HEK293 (cell line): ENCODE results near the gene ISX.

ENCODE experiments used
- CTCF ChIA-PET: fragments of 350-600 bp; formaldehyde crosslinking; extraction: SDS; loops from one replicate; lab custom pipeline; 2021; ENCODE audit warnings: antibody characterized with exemption; lab: Yijun Ruan, JAX
- POLR2A ChIA-PET: fragments of 300-600 bp; formaldehyde crosslinking; extraction: SDS; loops from one replicate; lab custom pipeline; 2020; ENCODE audit warnings: antibody characterized with exemption, inconsistent platforms; lab: Yijun Ruan, JAX
- H3K27ac ChIP-seq: fragments of 200-500 bp; sonication (Bioruptor generic); 2 replicates; pipeline ENCODE4 v1.5.1; 2014; ENCODE audit warnings: low read depth, low read length, control low read depth, inconsistent platforms; ENCODE audit errors: extremely low read depth
- H3K36me3 ChIP-seq, 2 experiments: fragments of 200-500 bp in 1 of 2; sonication (Bioruptor generic) in 1 of 2; 1 replicate in 1 of 2; 2 replicates in 1 of 2; pipeline ENCODE4 v1.5.1; 2014 to 2017; ENCODE audit warnings: inconsistent platforms in 2 of 2, low read length in 2 of 2; ENCODE audit not compliant: control insufficient read depth in 2 of 2, insufficient read depth in 1 of 2
- H3K4me1 ChIP-seq: fragments of 200-500 bp; sonication (Bioruptor generic); 2 replicates; pipeline ENCODE4 v1.5.1; 2014; ENCODE audit warnings: mild to moderate bottlenecking, low read length, inconsistent platforms; ENCODE audit not compliant: control insufficient read depth, insufficient read depth
- H3K4me3 ChIP-seq: 2 replicates; pipeline ENCODE4 v1.5.1; 2011; ENCODE audit warnings: low read depth, mild to moderate bottlenecking, control low read depth, low read length, moderate library complexity
- H3K9me3 ChIP-seq: fragments of 200-500 bp; sonication (Bioruptor generic); 2 replicates; pipeline ENCODE4 v1.5.1; 2014; ENCODE audit warnings: low read depth, low read length, inconsistent platforms; ENCODE audit not compliant: control insufficient read depth, insufficient read depth
- GLIS1 ChIP-seq: fragments of 450-650 bp; formaldehyde crosslinking; IDR thresholded peaks from 2 replicates; pipeline ENCODE4 v1.5.1; 2016; ENCODE audit warnings: missing biosample characterization, missing genetic modification characterization
- OVOL3 ChIP-seq: fragments of 450-650 bp; formaldehyde crosslinking; IDR thresholded peaks from 2 replicates; pipeline ENCODE4 v1.5.1; 2016; ENCODE audit warnings: missing biosample characterization, missing genetic modification characterization
- PRDM1 ChIP-seq: fragments of 450-650 bp; formaldehyde crosslinking; IDR thresholded peaks from 2 replicates; pipeline ENCODE4; 2016; ENCODE audit warnings: missing biosample characterization, missing genetic modification characterization
- REPIN1 ChIP-seq: fragments of 450-650 bp; formaldehyde crosslinking; IDR thresholded peaks from 2 replicates; pipeline ENCODE4 v1.5.1; 2017; ENCODE audit warnings: missing biosample characterization, missing genetic modification characterization, low read depth
- SCRT1 ChIP-seq: fragments of 450-650 bp; formaldehyde crosslinking; IDR thresholded peaks from 2 replicates; pipeline ENCODE4 v1.5.1; 2016; ENCODE audit warnings: missing biosample characterization, missing genetic modification characterization, borderline replicate concordance
- ZBTB1 ChIP-seq: fragments of 450-650 bp; formaldehyde crosslinking; IDR thresholded peaks from 2 replicates; pipeline ENCODE4 v1.5.1; 2016; ENCODE audit warnings: missing biosample characterization, missing genetic modification characterization
- ZBTB7A ChIP-seq: fragments of 450-650 bp; formaldehyde crosslinking; IDR thresholded peaks from 2 replicates; pipeline ENCODE4 v1.5.1; 2016; ENCODE audit warnings: low read depth, missing biosample characterization, missing genetic modification characterization
- ZFHX2 ChIP-seq: fragments of 450-650 bp; formaldehyde crosslinking; conservative IDR thresholded peaks from 2 replicates; pipeline ENCODE4 v1.5.1; 2016; ENCODE audit warnings: missing biosample characterization, missing genetic modification characterization
- ZNF112 ChIP-seq: fragments of 450-650 bp; formaldehyde crosslinking; IDR thresholded peaks from 2 replicates; pipeline ENCODE4 v1.5.0; 2017; ENCODE audit warnings: missing biosample characterization, missing genetic modification characterization
- ZNF157 ChIP-seq: fragments of 450-650 bp; formaldehyde crosslinking; IDR thresholded peaks from 2 replicates; pipeline ENCODE4 v1.5.1; 2016; ENCODE audit warnings: missing biosample characterization, missing genetic modification characterization
- ZNF211 ChIP-seq: fragments of 450-650 bp; formaldehyde crosslinking; IDR thresholded peaks from 2 replicates; pipeline ENCODE4 v1.5.1; 2016; ENCODE audit warnings: low read depth, missing biosample characterization, missing genetic modification characterization
- ZNF239 ChIP-seq: fragments of 450-650 bp; formaldehyde crosslinking; IDR thresholded peaks from 2 replicates; pipeline ENCODE4 v1.5.1; 2016; ENCODE audit warnings: missing biosample characterization, missing genetic modification characterization
- ZNF248 ChIP-seq: fragments of 450-650 bp; formaldehyde crosslinking; IDR thresholded peaks from 2 replicates; pipeline ENCODE4 v1.5.1; 2017; ENCODE audit warnings: missing biosample characterization, missing genetic modification characterization
- ZNF274 ChIP-seq, 2 experiments: fragments of 200-500 bp in 1 of 2; fragments of 450-650 bp in 1 of 2; sonication (Bioruptor generic) in 1 of 2; formaldehyde crosslinking in 1 of 2; IDR thresholded peaks; 2 replicates each; pipeline versions ENCODE4 v1.5.1 to v1.6.1; 2014 to 2016; ENCODE audit warnings: borderline replicate concordance in 1 of 2, inconsistent platforms in 1 of 2, low read length in 1 of 2, missing biosample characterization in 1 of 2, missing genetic modification characterization in 1 of 2
- ZNF510 ChIP-seq: fragments of 450-650 bp; formaldehyde crosslinking; IDR thresholded peaks from 2 replicates; pipeline ENCODE4 v1.5.1; 2018; ENCODE audit warnings: mild to moderate bottlenecking, missing genetic modification characterization, missing biosample characterization; ENCODE audit not compliant: insufficient replicate concordance
- ZNF561 ChIP-seq: fragments of 450-650 bp; IDR thresholded peaks from 2 replicates; pipeline ENCODE4 v1.5.1; 2018; ENCODE audit warnings: missing biosample characterization, missing genetic modification characterization, borderline replicate concordance
- ZNF645 ChIP-seq: fragments of 450-650 bp; formaldehyde crosslinking; IDR thresholded peaks from 2 replicates; pipeline ENCODE4; 2016; ENCODE audit warnings: missing biosample characterization, missing genetic modification characterization
- ZNF670 ChIP-seq: fragments of 450-650 bp; formaldehyde crosslinking; IDR thresholded peaks from 2 replicates; pipeline ENCODE4 v1.5.1; 2016; ENCODE audit warnings: missing biosample characterization, missing genetic modification characterization, low read depth
- ZNF837 ChIP-seq: fragments of 450-650 bp; formaldehyde crosslinking; IDR thresholded peaks from 2 replicates; pipeline ENCODE4 v1.5.1; 2016; ENCODE audit warnings: missing biosample characterization, missing genetic modification characterization
- ZSCAN18 ChIP-seq: fragments of 450-650 bp; formaldehyde crosslinking; IDR thresholded peaks from 2 replicates; pipeline ENCODE4 v1.5.1; 2016; ENCODE audit warnings: missing biosample characterization, missing genetic modification characterization
- TF ChIP-seq, protein P1 (sequence below): fragments of 450-650 bp; IDR thresholded peaks from 2 replicates; pipeline ENCODE4 v1.5.1; 2018; ENCODE audit warnings: missing biosample characterization, mild to moderate bottlenecking, missing genetic modification characterization
- TF ChIP-seq, protein P2 (sequence below): fragments of 450-650 bp; formaldehyde crosslinking; IDR thresholded peaks from 2 replicates; pipeline ENCODE4 v1.5.1; 2017; ENCODE audit warnings: missing biosample characterization, missing genetic modification characterization
- TF ChIP-seq, protein P3 (sequence below): IDR thresholded peaks from 2 replicates; pipeline ENCODE4 v1.6.1; 2011; ENCODE audit warnings: mild to moderate bottlenecking, low read depth, low read length, borderline replicate concordance
- TF ChIP-seq, protein P4 (sequence below): fragments of 450-650 bp; formaldehyde crosslinking; IDR thresholded peaks from 2 replicates; pipeline ENCODE4 v1.5.1; 2017; ENCODE audit warnings: missing biosample characterization, mild to moderate bottlenecking, missing genetic modification characterization, moderate library complexity
- TF ChIP-seq, protein P5 (sequence below): fragments of 450-650 bp; formaldehyde crosslinking; optimal IDR thresholded peaks from 2 replicates; pipeline ENCODE3; 2016; ENCODE audit warnings: missing biosample characterization, mild to moderate bottlenecking, missing genetic modification characterization

ISX gene

GRCh38 chr22:35043252-35043933 lies 22.6 kb upstream of the ISX start:
- Histone ChIP-seq H3K4me1 (no peaks in the 10 kb centered on the region), H3K27ac (no peak overlapping the region), H3K4me3 (no peak overlapping the region), H3K36me3 (no peaks in the 10 kb centered on the region), H3K9me3 (no peaks in the 10 kb centered on the region)
- no peak for TF ChIP-seq ZNF211 (tag by site-specific recombination)
- no peak for TF ChIP-seq ZNF248 (tag by site-specific recombination)
- TF ChIP-seq, protein P1, sequence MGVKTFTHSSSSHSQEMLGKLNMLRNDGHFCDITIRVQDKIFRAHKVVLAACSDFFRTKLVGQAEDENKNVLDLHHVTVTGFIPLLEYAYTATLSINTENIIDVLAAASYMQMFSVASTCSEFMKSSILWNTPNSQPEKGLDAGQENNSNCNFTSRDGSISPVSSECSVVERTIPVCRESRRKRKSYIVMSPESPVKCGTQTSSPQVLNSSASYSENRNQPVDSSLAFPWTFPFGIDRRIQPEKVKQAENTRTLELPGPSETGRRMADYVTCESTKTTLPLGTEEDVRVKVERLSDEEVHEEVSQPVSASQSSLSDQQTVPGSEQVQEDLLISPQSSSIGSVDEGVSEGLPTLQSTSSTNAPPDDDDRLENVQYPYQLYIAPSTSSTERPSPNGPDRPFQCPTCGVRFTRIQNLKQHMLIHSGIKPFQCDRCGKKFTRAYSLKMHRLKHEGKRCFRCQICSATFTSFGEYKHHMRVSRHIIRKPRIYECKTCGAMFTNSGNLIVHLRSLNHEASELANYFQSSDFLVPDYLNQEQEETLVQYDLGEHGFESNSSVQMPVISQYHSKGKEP, result no peak
- no peak for TF ChIP-seq ZNF510
- TF ChIP-seq ZNF274 (IDR thresholded peaks at IDR 0.05; ENCODE audit: low read length), result no peak
- no peak for TF ChIP-seq ZNF274 (tag by site-specific recombination; IDR thresholded peaks at IDR 0.05; ENCODE audit: borderline replicate concordance)
- TF ChIP-seq ZNF112 (tag by site-specific recombination), result no peak
- TF ChIP-seq OVOL3, result no peak
- no peak for TF ChIP-seq GLIS1 (tag by site-specific recombination)
- TF ChIP-seq, protein P2, sequence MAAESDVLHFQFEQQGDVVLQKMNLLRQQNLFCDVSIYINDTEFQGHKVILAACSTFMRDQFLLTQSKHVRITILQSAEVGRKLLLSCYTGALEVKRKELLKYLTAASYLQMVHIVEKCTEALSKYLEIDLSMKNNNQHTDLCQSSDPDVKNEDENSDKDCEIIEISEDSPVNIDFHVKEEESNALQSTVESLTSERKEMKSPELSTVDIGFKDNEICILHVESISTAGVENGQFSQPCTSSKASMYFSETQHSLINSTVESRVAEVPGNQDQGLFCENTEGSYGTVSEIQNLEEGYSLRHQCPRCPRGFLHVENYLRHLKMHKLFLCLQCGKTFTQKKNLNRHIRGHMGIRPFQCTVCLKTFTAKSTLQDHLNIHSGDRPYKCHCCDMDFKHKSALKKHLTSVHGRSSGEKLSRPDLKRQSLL (tag by site-specific recombination), result no peak
- TF ChIP-seq ZFHX2 (tag by site-specific recombination), result no peak
- TF ChIP-seq ZNF670 (tag by site-specific recombination), result no peak
- no peak for TF ChIP-seq ZNF239 (tag by site-specific recombination)
- POLR2A ChIA-PET, result no interaction called here
- CTCF ChIA-PET, result interaction anchor here (0.5 to 1.6 kb wide), 6 partner anchors 19 to 1632 kb away, joined by 3 to 18 read pairs (median 3); no protein-coding TSS in a partner anchor

GRCh38 chr22:35043934-35044319 lies 22.0 kb upstream of the ISX start:
- Histone ChIP-seq H3K36me3 (no peaks in the 10 kb centered on the region), H3K9me3 (no peaks in the 10 kb centered on the region), H3K4me1 (no peaks in the 10 kb centered on the region), H3K4me3 (no peak overlapping the region), H3K27ac (no peak overlapping the region)
- CTCF ChIA-PET, result interaction anchor here (0.7 to 1.6 kb wide), 3 partner anchors 19 to 107 kb away, joined by 3 to 18 read pairs (median 3); no protein-coding TSS in a partner anchor
- POLR2A ChIA-PET, result no interaction called here
- TF ChIP-seq ZBTB1 (no peak), REPIN1 (tag by site-specific recombination) (no peak), ZSCAN18 (tag by site-specific recombination) (no peak), ZBTB7A (tag by site-specific recombination) (no peak), SCRT1 (tag by site-specific recombination) (no peak), ZNF157 (no peak), ZNF645 (no peak), PRDM1 (tag by site-specific recombination) (no peak), ZNF837 (tag by site-specific recombination) (no peak), ZNF561 (tag by site-specific recombination) (no peak), ZNF248 (tag by site-specific recombination) (no peak)
- TF ChIP-seq, protein P3, sequence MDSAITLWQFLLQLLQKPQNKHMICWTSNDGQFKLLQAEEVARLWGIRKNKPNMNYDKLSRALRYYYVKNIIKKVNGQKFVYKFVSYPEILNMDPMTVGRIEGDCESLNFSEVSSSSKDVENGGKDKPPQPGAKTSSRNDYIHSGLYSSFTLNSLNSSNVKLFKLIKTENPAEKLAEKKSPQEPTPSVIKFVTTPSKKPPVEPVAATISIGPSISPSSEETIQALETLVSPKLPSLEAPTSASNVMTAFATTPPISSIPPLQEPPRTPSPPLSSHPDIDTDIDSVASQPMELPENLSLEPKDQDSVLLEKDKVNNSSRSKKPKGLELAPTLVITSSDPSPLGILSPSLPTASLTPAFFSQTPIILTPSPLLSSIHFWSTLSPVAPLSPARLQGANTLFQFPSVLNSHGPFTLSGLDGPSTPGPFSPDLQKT, result no peak
- TF ChIP-seq, protein P4, sequence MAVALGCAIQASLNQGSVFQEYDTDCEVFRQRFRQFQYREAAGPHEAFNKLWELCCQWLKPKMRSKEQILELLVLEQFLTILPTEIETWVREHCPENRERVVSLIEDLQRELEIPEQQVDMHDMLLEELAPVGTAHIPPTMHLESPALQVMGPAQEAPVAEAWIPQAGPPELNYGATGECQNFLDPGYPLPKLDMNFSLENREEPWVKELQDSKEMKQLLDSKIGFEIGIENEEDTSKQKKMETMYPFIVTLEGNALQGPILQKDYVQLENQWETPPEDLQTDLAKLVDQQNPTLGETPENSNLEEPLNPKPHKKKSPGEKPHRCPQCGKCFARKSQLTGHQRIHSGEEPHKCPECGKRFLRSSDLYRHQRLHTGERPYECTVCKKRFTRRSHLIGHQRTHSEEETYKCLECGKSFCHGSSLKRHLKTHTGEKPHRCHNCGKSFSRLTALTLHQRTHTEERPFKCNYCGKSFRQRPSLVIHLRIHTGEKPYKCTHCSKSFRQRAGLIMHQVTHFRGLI (tag by site-specific recombination), result no peak
- TF ChIP-seq, protein P5, sequence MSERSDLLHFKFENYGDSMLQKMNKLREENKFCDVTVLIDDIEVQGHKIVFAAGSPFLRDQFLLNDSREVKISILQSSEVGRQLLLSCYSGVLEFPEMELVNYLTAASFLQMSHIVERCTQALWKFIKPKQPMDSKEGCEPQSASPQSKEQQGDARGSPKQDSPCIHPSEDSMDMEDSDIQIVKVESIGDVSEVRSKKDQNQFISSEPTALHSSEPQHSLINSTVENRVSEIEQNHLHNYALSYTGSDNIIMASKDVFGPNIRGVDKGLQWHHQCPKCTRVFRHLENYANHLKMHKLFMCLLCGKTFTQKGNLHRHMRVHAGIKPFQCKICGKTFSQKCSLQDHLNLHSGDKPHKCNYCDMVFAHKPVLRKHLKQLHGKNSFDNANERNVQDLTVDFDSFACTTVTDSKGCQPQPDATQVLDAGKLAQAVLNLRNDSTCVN (tag by site-specific recombination), result no peak
